Measurements from ENCODE around the gene APRT. TPM values are rescaled to one million over a fixed set of nuclear protein-coding genes. Genes with fewer than 3 reads are reported as not detected.

The APRT gene
- total RNA-seq, 2 donors from 2014 or later = 50.6 to 90.4 TPM

GRCh38 chr16:88830783-88831182 lies 19.1 kb upstream of the APRT start:
- Histone ChIP-seq H3K4me1 (no peaks in the 10 kb centered on the region), H3K27ac (no peak overlapping the region), H3K9me3 (no peaks in the 10 kb centered on the region), H3K27me3 (no peaks in the 10 kb centered on the region), H3K36me3 (peaks cover 11% of the 10 kb centered on the region), H3K4me3 (no peak overlapping the region)
- no peak for DNase-seq (ENCODE audit: low spot score)
- TF ChIP-seq CTCF (IDR thresholded peaks at IDR 0.05) = no peak

- Histone ChIP-seq H3K27ac (no peak overlapping the region), H3K4me1 (no peaks in the 10 kb centered on the region), H3K4me3 (no peak overlapping the region), H3K27me3 (no peaks in the 10 kb centered on the region), H3K9me3 (no peaks in the 10 kb centered on the region), H3K36me3 (peaks cover 11% of the 10 kb centered on the region)
- no peak for DNase-seq (ENCODE audit: low spot score)
- no peak for TF ChIP-seq CTCF (IDR thresholded peaks at IDR 0.05)
These were observed 18.5 kb upstream of the APRT start for GRCh38 chr16:88830258-88830657.

GRCh38 chr16:88828711-88829110 lies 17.0 kb upstream of the APRT start:
- Histone ChIP-seq H3K4me3 (no peak overlapping the region), H3K4me1 (no peaks in the 10 kb centered on the region), H3K9me3 (no peaks in the 10 kb centered on the region), H3K27me3 (no peaks in the 10 kb centered on the region), H3K36me3 (peaks cover 15% of the 10 kb centered on the region), H3K27ac (no peak overlapping the region)
- no peak for DNase-seq (ENCODE audit: low spot score)
- TF ChIP-seq CTCF (IDR thresholded peaks at IDR 0.05) = no peak

- peaks cover 19% of the 10 kb centered on the region for H3K36me3 ChIP-seq
- H3K9me3 ChIP-seq = no peaks in the 10 kb centered on the region
- H3K27me3 ChIP-seq = no peaks in the 10 kb centered on the region
- no peak for TF ChIP-seq CTCF (IDR thresholded peaks at IDR 0.05)
- no peak overlapping the region for H3K4me3 ChIP-seq
- H3K27ac ChIP-seq = no peak overlapping the region
- DNase-seq (ENCODE audit: low spot score) = no peak
- H3K4me1 ChIP-seq = no peaks in the 10 kb centered on the region
These were observed 16.0 kb upstream of the APRT start for GRCh38 chr16:88827727-88828126.

GRCh38 chr16:88826070-88826840 lies 14.5 kb upstream of the APRT start:
- DNase-seq (ENCODE audit: low spot score) = no peak

More at GRCh38 chr16:88826070-88826840, 14.5 kb upstream of the APRT start:
- H3K36me3 ChIP-seq = peaks cover 29% of the 10 kb centered on the region
- no peaks in the 10 kb centered on the region for H3K27me3 ChIP-seq
- no peaks in the 10 kb centered on the region for H3K9me3 ChIP-seq
- no peak overlapping the region for H3K4me3 ChIP-seq
- no peak for TF ChIP-seq CTCF (IDR thresholded peaks at IDR 0.05)
- no peak overlapping the region for H3K27ac ChIP-seq
- no peaks in the 10 kb centered on the region for H3K4me1 ChIP-seq

Data from right atrium auricular region (tissue), 2 donors.